Amniotic stem cell (primary cell): ENCODE data around the gene TARS3.

Experiments
- DNase-seq: peaks from one replicate; lab custom pipeline; 2025; lab: John Stamatoyannopoulos, UW

The TARS3 gene

GRCh38 chr15:101623367-101624304 lies 100.6 kb downstream of the TARS3 start:
- DNase-seq = no peak

- no peak for DNase-seq
Measured at GRCh38 chr15:101621961-101622360, 102.3 kb downstream of the TARS3 start.

GRCh38 chr15:101620671-101621070 lies 103.6 kb downstream of the TARS3 start:
- no peak for DNase-seq

GRCh38 chr15:101619615-101619865 lies 104.7 kb downstream of the TARS3 start:
- DNase-seq = no peak

- DNase-seq = no peak
Measured at GRCh38 chr15:101618851-101619614, 105.2 kb downstream of the TARS3 start.

GRCh38 chr15:101618076-101618475 lies 106.2 kb downstream of the TARS3 start:
- no peak for DNase-seq

- no peak for DNase-seq
Measured at GRCh38 chr15:101617390-101617965, 106.8 kb downstream of the TARS3 start.

GRCh38 chr15:101615986-101616848 lies 108.1 kb downstream of the TARS3 start:
- no peak for DNase-seq

- DNase-seq = no peak
Measured at GRCh38 chr15:101615414-101615985, 108.8 kb downstream of the TARS3 start.

GRCh38 chr15:101614761-101615160 lies 109.5 kb downstream of the TARS3 start:
- DNase-seq = no peak

- DNase-seq = no peak
Measured at GRCh38 chr15:101614001-101614585, 110.2 kb downstream of the TARS3 start.

GRCh38 chr15:101613130-101614000 lies 110.9 kb downstream of the TARS3 start:
- no peak for DNase-seq

- DNase-seq = no peak
Measured at GRCh38 chr15:101612676-101613075, 111.6 kb downstream of the TARS3 start.

- no peak for DNase-seq
Measured at GRCh38 chr15:101611580-101612299, 112.5 kb downstream of the TARS3 start.

- no peak for DNase-seq
Measured at GRCh38 chr15:101611007-101611406, 113.3 kb downstream of the TARS3 start.

- no peak for DNase-seq
Measured at GRCh38 chr15:101610611-101611000, 113.7 kb downstream of the TARS3 start.

- no peak for DNase-seq
Measured at GRCh38 chr15:101609742-101610610, 114.3 kb downstream of the TARS3 start.

GRCh38 chr15:101608201-101608600 lies 116.1 kb downstream of the TARS3 start:
- no peak for DNase-seq

- no peak for DNase-seq
Measured at GRCh38 chr15:101607108-101607507, 117.2 kb downstream of the TARS3 start.
